MCF 10A (cell line): ENCODE measurements around the gene LYL1. TPM values are rescaled to one million over a fixed set of nuclear protein-coding genes. Genes with fewer than 3 reads are reported as not detected.

Source experiments
- BruUV-seq: library from RNA; stranded (reverse); fragments of 400-500 nt; replicated peaks from 2 replicates; lab custom pipeline; 2021; lab: Mats Ljungman, UMichigan
- CTCF ChIA-PET: fragments of 300-600 bp; sonication (Branson Sonifier 250); formaldehyde crosslinking; extraction: SDS; loops from one replicate; lab custom pipeline; 2021; ENCODE audit warnings: antibody characterized with exemption, inconsistent platforms; lab: Yijun Ruan, JAX
- POLR2A ChIA-PET: fragments of 300-600, 350-650 bp; sonication (Branson Sonifier 250); formaldehyde crosslinking; extraction: SDS; loops from one replicate; lab custom pipeline; 2020; ENCODE audit warnings: antibody characterized with exemption, inconsistent platforms; lab: Yijun Ruan, JAX
- DNase-seq: peaks from one replicate; pipeline ENCODE4 v3.0.0-alpha.2; 2018; ENCODE audit not compliant: unreplicated experiment
- H3K27ac Mint-ChIP-seq: one replicate; pipeline ENCODE4 v1.8.0; 2022; ENCODE audit warnings: mild to moderate bottlenecking, low read depth, mixed read lengths; ENCODE audit not compliant: unreplicated experiment
- H3K27me3 Mint-ChIP-seq: one replicate; pipeline ENCODE4 v1.8.0; 2022; ENCODE audit warnings: mixed read lengths; ENCODE audit not compliant: insufficient read depth, unreplicated experiment
- H3K36me3 Mint-ChIP-seq: one replicate; pipeline ENCODE4 v1.8.0; 2022; ENCODE audit warnings: mild to moderate bottlenecking, moderate library complexity, mixed read lengths; ENCODE audit not compliant: insufficient read depth, unreplicated experiment
- H3K4me1 Mint-ChIP-seq: one replicate; pipeline ENCODE4 v1.8.0; 2022; ENCODE audit warnings: mixed read lengths; ENCODE audit not compliant: insufficient read depth, unreplicated experiment
- H3K4me3 Mint-ChIP-seq: one replicate; pipeline ENCODE4 v1.8.0; 2022; ENCODE audit warnings: mild to moderate bottlenecking, moderate library complexity, mixed read lengths; ENCODE audit not compliant: unreplicated experiment
- H3K9me3 Mint-ChIP-seq: one replicate; pipeline ENCODE4 v1.8.0; 2022; ENCODE audit warnings: mixed read lengths; ENCODE audit not compliant: unreplicated experiment
- intact Hi-C: fragments of 100-400 bp; cut with micrococcal nuclease; formaldehyde crosslinking; loops from 2 replicates; pipeline ENCODE4 v1.14.1; 2022
- total RNA-seq: library from RNA; stranded (reverse); gene quantifications from 2 replicates; pipeline ENCODE4 v1.2.3, GENCODE V29; 2022
- TF ChIP-seq, protein P1 (sequence below): fragments of 200-600 bp; IDR thresholded peaks from one replicate; pipeline ENCODE4 v1.8.0; 2022; ENCODE audit warnings: antibody characterized with exemption, mild to moderate bottlenecking; ENCODE audit not compliant: unreplicated experiment

The LYL1 gene
- total RNA-seq, 1 experiment from 2014 or later = not detected

DNA sequence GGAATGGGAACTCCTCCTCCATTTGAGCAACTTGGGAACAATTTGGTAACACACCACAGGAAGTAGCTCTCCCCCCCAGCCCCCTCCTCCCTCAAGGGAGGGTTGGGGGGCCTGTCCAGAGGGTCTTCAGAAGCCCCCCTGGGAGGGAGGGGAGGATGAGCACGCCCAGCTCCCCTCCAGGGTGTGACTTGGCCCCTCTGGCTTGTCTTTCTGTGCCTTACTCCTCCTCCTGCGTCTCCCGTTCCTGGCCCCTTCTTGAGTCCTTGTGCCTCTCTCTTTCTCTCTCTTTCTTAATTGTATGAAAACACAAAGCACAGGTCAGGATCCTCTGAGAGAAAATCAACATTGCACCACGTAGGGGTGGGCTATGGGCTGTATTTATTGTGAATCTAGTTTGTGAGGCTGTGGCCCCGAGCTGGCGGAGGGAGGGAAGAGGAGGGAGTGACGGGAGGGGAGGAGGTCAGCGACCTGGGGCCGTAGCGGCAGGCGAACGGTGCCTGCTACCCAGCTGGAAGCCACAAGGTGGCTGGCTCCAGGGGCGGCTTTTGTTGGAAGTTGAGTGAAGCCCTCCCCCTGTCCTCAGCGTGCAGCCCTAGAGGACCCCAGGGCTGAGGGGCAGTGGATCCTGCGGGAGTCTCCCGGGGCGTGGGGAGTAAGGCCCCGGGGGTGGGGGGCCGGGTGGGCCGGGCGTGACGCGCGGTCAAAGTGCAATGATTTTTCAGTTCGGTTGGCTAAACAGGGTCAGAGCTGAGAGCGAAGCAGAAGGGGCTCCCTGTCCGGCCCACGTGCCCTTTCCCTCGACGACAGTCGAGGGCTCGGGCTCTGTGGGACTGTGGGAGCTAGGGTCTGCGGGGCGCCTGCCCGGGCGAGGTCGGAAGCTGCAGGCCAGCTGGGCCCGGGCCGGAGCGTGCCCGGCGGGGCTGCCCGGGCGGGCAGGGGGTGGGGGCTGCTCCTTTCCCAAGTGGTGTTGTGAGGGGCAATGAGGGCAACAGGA lies 6.4 kb downstream of the LYL1 start:
- POLR2A ChIA-PET = no interaction called here
- peaks cover 5% of the 10 kb centered on the region for H3K4me1 Mint-ChIP-seq
- peaks cover 5% of the 10 kb centered on the region for H3K36me3 Mint-ChIP-seq
- DNase-seq = no peak
- no peaks in the 10 kb centered on the region for H3K9me3 Mint-ChIP-seq
- TF ChIP-seq, protein P1, sequence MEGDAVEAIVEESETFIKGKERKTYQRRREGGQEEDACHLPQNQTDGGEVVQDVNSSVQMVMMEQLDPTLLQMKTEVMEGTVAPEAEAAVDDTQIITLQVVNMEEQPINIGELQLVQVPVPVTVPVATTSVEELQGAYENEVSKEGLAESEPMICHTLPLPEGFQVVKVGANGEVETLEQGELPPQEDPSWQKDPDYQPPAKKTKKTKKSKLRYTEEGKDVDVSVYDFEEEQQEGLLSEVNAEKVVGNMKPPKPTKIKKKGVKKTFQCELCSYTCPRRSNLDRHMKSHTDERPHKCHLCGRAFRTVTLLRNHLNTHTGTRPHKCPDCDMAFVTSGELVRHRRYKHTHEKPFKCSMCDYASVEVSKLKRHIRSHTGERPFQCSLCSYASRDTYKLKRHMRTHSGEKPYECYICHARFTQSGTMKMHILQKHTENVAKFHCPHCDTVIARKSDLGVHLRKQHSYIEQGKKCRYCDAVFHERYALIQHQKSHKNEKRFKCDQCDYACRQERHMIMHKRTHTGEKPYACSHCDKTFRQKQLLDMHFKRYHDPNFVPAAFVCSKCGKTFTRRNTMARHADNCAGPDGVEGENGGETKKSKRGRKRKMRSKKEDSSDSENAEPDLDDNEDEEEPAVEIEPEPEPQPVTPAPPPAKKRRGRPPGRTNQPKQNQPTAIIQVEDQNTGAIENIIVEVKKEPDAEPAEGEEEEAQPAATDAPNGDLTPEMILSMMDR = no peak
- H3K27ac Mint-ChIP-seq = no peak overlapping the region
- intact Hi-C loops = no loop called here
- CTCF ChIA-PET = interaction anchor here (0.6 to 7.6 kb wide), 6 partner anchors 17 to 168 kb away, joined by 3 to 97 read pairs (median 4); no protein-coding TSS in a partner anchor
- no peaks in the 10 kb centered on the region for H3K27me3 Mint-ChIP-seq
- no peak overlapping the region for H3K4me3 Mint-ChIP-seq
- BruUV-seq = no TSS peak

DNA sequence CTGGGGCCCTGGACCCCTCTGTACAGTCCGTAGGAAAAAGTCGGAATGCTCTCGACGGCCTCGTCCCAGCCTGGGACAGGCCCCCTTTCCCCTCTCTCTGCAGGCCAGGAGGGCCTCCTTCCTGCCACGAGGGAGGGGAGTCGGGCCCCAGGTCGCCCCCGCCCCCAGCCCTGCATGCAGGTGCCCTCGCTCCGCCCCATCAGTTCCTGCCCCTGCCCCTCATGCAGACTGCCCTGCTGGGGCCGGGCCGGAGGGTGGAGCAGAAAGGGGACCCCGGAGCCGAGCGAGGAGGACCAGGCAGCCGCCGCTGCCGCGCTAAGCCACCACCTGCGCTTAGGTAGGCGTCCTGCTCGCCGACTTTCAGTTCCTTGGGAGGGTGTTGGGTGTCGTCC lies 7.3 kb downstream of the LYL1 start:
- TF ChIP-seq, protein P1 = no peak
- Mint-ChIP-seq H3K4me1 (peaks cover 5% of the 10 kb centered on the region), H3K27me3 (no peaks in the 10 kb centered on the region), H3K36me3 (peaks cover 9% of the 10 kb centered on the region), H3K27ac (no peak overlapping the region), H3K9me3 (no peaks in the 10 kb centered on the region), H3K4me3 (no peak overlapping the region)
- ChIA-PET CTCF (interaction anchor here (1.3 to 7.6 kb wide), 5 partner anchors 35 to 130 kb away, joined by 4 to 97 read pairs (median 14); partner anchors contain the start of gene DAND5), POLR2A (no interaction called here)
- BruUV-seq = no TSS peak
- intact Hi-C loops = no loop called here
- DNase-seq = no peak

DNA sequence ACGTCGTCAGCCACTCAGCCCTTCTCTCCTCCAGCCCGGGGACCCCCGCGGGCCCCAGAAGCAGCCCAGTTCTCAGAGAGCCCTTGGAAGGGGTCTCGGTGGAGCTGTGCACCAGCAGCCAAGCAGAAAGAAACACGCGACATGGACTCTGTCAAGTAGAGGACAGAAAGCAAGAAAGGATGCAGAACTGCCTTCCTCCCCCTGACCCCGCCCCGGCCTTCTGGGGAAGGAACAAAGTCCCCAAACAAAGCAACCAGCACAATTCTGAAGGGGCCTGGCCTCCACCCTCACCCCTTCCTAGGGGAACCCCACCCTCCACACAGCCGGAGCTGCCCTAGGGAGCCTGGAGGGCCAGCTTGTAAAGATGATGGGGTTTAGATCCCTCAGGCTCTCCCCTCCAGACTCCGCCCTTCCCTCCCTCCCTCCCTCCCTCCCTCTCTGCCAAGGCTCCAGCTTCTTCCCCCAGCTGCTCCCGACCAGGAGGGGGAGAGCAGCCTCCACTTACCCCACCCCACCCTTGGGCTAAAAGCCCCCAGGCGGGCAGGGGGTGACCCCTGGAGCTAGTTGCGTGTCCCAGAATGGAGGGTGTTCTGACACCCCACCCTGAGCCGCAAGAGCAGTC lies 7.8 kb downstream of the LYL1 start:
- Mint-ChIP-seq H3K9me3 (no peaks in the 10 kb centered on the region), H3K27me3 (no peaks in the 10 kb centered on the region), H3K27ac (no peak overlapping the region), H3K4me1 (peaks cover 5% of the 10 kb centered on the region), H3K36me3 (peaks cover 11% of the 10 kb centered on the region), H3K4me3 (no peak overlapping the region)
- no TSS peak for BruUV-seq
- TF ChIP-seq, protein P1 = no peak
- intact Hi-C loops = loop anchor here (1.0 kb wide), 1 partner anchor 117 kb away; no protein-coding TSS in a partner anchor
- ChIA-PET CTCF (interaction anchor here (0.6 to 7.6 kb wide), 22 partner anchors 9 to 336 kb away, joined by 3 to 97 read pairs (median 4); partner anchors contain the start of gene DAND5), POLR2A (no interaction called here)
- no peak for DNase-seq

DNA sequence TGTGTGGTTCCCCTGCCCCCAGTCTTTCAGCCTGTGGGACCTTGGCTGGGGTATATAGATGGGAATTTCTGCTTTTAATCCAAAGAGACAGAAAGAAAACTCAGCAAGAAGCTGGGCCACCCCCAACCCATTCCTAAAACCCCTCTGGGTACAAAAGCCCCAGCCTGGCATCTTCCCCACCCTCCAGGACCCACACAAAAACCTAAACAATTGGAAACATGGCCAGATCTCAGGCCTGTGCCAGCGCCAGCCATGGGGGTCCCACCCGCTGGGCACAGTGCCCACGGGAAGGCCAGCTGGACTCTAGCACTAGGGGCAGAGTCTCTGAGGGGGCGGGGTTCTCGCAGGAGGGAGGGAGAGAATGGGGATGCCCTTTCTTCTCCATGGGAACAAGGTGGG lies 8.6 kb downstream of the LYL1 start:
- Mint-ChIP-seq H3K36me3 (peaks cover 11% of the 10 kb centered on the region), H3K27me3 (no peaks in the 10 kb centered on the region), H3K27ac (no peak overlapping the region), H3K9me3 (no peaks in the 10 kb centered on the region), H3K4me1 (peaks cover 5% of the 10 kb centered on the region), H3K4me3 (no peak overlapping the region)
- no peak for DNase-seq
- intact Hi-C loops = loop anchor here (1.0 kb wide), 1 partner anchor 116 kb away; no protein-coding TSS in a partner anchor
- BruUV-seq = no TSS peak
- CTCF ChIA-PET = interaction anchor here (0.5 to 7.6 kb wide), 37 partner anchors 8 to 1169 kb away, joined by 3 to 97 read pairs (median 3); partner anchors contain the start of genes DAND5 and ZNF700
- POLR2A ChIA-PET = interaction anchor here (0.7 to 1.0 kb wide), 3 partner anchors 110 to 1445 kb away, joined by 3 to 4 read pairs (median 4); no protein-coding TSS in a partner anchor
- TF ChIP-seq, protein P1 = no peak
